ENCODE data around the gene PBRM1.

The PBRM1 gene

DNA sequence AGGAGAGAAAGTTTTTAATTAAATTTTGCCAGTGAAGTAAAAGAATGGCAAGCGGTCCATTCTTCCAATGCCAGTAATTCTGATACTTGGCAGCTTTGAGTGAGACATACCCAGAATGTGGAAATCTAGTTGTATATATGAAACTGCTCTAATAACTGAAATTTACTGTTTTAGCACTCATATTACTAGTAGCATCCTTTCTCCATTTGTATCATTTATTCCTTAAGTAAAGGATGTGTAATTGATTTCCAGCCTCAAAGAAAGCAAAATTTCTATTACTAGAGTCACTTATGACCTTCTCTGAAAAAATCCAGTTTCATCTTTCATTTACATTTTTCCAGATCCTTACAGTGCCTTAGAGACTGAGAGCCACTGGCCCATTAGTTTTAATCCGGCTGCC lies 65.1 kb downstream of the PBRM1 start:
- no peaks in the 10 kb centered on the region for H3K79me2 ChIP-seq (ENCODE audit: control insufficient read depth, insufficient read depth, low read length, unreplicated experiment)
- H3K27ac ChIP-seq (ENCODE audit: low read depth, low read length), result no peak overlapping the region
- H3K27me3 ChIP-seq (ENCODE audit: insufficient read depth, low read length), result no peaks in the 10 kb centered on the region
- H3K36me3 ChIP-seq (ENCODE audit: insufficient read depth, low read length), result peaks cover 32% of the 10 kb centered on the region
- H2AFZ ChIP-seq (ENCODE audit: low read length, unreplicated experiment), result no peak overlapping the region
- H3K4me1 ChIP-seq (ENCODE audit: control insufficient read depth, insufficient read depth, low read length, unreplicated experiment), result no peaks in the 10 kb centered on the region
- no peak overlapping the region for H3K4me3 ChIP-seq (ENCODE audit: low read depth, low read length)

DNA sequence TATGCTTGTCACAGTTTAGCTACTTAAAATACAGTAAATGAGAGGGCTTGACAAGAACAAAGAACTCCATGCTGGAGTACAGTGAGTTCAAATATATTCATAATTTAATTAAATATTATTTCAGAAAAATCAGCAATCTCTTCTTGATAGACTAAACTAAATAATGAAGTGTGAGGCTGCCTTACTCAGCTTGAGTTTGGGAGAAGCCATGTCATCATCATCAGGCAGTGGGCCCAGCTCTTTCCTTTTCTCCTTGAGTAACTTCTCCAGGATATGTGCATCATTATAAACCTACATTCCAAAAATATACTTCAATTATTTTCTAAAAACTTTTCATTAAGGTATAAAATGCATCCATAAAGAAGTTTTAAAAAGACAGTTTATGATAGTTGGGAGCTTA lies 70.5 kb downstream of the PBRM1 start:
- no peaks in the 10 kb centered on the region for H3K4me1 ChIP-seq (ENCODE audit: control insufficient read depth, insufficient read depth, low read length, unreplicated experiment)
- H2AFZ ChIP-seq (ENCODE audit: low read length, unreplicated experiment), result no peak overlapping the region
- no peak overlapping the region for H3K27ac ChIP-seq (ENCODE audit: low read depth, low read length)
- no peaks in the 10 kb centered on the region for H3K27me3 ChIP-seq (ENCODE audit: insufficient read depth, low read length)
- peaks cover 29% of the 10 kb centered on the region for H3K36me3 ChIP-seq (ENCODE audit: insufficient read depth, low read length)
- no peak overlapping the region for H3K4me3 ChIP-seq (ENCODE audit: low read depth, low read length)
- no peaks in the 10 kb centered on the region for H3K79me2 ChIP-seq (ENCODE audit: control insufficient read depth, insufficient read depth, low read length, unreplicated experiment)

DNA sequence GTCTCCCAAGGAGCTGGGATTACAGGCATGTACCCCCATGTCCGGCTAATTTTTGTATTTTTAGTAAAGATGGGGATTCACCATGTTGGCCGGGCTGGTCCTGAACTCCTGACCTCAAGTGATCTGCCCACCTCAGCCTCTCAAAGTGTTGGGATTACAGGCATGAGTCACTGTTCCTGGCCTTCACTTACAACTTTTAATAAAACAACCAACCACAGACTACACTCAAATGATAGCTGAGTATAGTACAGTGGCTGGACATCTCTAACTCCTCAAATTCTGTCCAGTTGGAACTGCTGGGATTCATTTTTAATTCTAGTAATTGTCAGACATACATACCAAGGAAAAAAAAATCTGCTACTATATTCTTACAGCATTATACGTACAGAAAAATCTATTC lies 71.0 kb downstream of the PBRM1 start:
- peaks cover 25% of the 10 kb centered on the region for H3K36me3 ChIP-seq (ENCODE audit: insufficient read depth, low read length)

DNA sequence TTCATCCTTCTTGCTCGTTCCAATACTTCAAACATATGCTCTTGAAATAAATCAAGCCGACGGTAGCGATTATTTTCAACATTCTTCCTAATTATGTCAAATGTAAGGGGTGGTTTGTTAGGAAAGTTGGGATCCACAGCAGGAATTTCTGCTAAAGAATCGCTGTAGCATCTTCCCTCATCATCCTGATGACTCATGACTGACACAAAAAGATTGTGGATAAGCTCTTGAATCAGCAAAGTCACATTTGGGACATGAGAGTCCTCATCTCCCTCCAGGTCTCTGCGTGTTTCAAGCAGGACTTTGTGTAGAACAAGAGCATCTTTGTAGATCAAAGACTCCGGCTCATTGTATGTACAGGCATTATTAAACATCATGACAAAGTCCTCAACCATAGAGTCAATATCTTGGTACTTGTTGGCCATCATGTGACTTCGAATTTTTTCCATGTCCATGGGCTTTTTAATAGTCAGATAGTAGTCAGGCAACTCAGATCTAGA lies 76.3 kb downstream of the PBRM1 start:
- peaks cover 24% of the 10 kb centered on the region for H3K36me3 ChIP-seq (ENCODE audit: insufficient read depth, low read length)
- no peak overlapping the region for H3K27ac ChIP-seq (ENCODE audit: low read depth, low read length)
- no peak overlapping the region for H3K4me3 ChIP-seq (ENCODE audit: low read depth, low read length)

More for the DNA sequence above, 71.0 kb downstream of the PBRM1 start:
- Histone ChIP-seq H2AFZ (ENCODE audit: low read length, unreplicated experiment) (no peak overlapping the region), H3K79me2 (ENCODE audit: control insufficient read depth, insufficient read depth, low read length, unreplicated experiment) (no peaks in the 10 kb centered on the region), H3K27ac (ENCODE audit: low read depth, low read length) (no peak overlapping the region), H3K4me1 (ENCODE audit: control insufficient read depth, insufficient read depth, low read length, unreplicated experiment) (no peaks in the 10 kb centered on the region), H3K4me3 (ENCODE audit: low read depth, low read length) (no peak overlapping the region), H3K27me3 (ENCODE audit: insufficient read depth, low read length) (no peaks in the 10 kb centered on the region)

DNA sequence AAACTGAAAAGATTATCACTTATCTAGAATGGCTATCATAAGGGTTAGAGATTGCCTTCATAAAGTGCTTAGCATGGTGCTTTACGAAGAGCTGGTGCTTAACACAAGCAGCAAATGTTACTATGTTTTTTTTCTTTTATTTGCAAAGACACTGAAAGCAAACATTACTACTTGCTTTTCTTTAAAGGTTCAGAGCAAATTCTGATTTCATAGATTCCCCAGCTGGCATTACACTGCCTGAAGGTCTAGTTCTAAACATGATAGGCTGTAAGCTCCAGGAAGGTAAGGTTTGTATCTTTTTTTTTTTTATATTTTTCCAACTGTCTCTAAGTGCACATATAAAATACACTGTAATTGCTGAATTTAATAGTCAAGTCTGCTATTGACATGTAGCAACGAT lies 77.4 kb downstream of the PBRM1 start:
- Histone ChIP-seq H3K79me2 (ENCODE audit: control insufficient read depth, insufficient read depth, low read length, unreplicated experiment) (no peaks in the 10 kb centered on the region), H3K27ac (ENCODE audit: low read depth, low read length) (no peak overlapping the region), H3K36me3 (ENCODE audit: insufficient read depth, low read length) (peaks cover 34% of the 10 kb centered on the region)

More for the DNA sequence above, 76.3 kb downstream of the PBRM1 start:
- Histone ChIP-seq H2AFZ (ENCODE audit: low read length, unreplicated experiment) (no peak overlapping the region), H3K4me1 (ENCODE audit: control insufficient read depth, insufficient read depth, low read length, unreplicated experiment) (peaks cover 10% of the 10 kb centered on the region), H3K27me3 (ENCODE audit: insufficient read depth, low read length) (no peaks in the 10 kb centered on the region), H3K79me2 (ENCODE audit: control insufficient read depth, insufficient read depth, low read length, unreplicated experiment) (no peaks in the 10 kb centered on the region)

DNA sequence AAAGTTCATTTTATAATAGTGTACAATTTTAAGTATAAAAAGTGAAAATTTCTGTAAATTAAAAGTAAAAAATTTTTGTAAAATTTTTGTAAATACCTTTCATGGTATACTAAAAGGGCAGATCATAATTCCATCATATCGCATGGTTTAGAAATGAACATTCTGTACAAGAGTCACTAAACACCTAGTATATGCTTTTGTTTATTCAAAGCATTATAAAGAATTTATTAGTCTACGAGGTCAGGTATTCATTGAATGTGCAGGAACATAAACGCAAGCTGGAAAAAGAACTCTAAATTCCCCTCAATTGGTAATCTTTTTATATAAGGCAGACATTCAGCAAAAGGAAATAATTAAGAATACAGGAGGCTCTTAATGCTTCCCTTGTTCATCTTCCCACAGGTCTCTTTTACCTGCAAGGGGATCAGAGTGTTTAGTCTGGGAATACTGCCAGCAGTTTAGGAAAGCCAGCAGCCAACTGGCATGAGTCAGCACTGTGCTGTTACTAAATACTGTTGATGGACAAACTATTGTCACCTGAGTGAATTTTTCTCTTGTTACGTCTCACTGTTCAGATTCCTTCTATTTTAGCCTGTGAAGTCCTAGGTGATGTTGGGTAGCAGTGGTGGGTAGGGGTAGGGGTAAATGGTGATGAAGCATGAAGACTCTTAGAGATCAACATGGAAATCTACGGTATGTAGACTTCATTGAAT lies 79.2 kb downstream of the PBRM1 start:
- H2AFZ ChIP-seq (ENCODE audit: low read length, unreplicated experiment), result no peak overlapping the region
- peaks cover 48% of the 10 kb centered on the region for H3K36me3 ChIP-seq (ENCODE audit: insufficient read depth, low read length)
- no peaks in the 10 kb centered on the region for H3K79me2 ChIP-seq (ENCODE audit: control insufficient read depth, insufficient read depth, low read length, unreplicated experiment)
- H3K4me3 ChIP-seq (ENCODE audit: low read depth, low read length), result no peak overlapping the region
- H3K27ac ChIP-seq (ENCODE audit: low read depth, low read length), result no peak overlapping the region
- peaks cover 10% of the 10 kb centered on the region for H3K4me1 ChIP-seq (ENCODE audit: control insufficient read depth, insufficient read depth, low read length, unreplicated experiment)
- no peaks in the 10 kb centered on the region for H3K27me3 ChIP-seq (ENCODE audit: insufficient read depth, low read length)

More for the DNA sequence above, 77.4 kb downstream of the PBRM1 start:
- no peak overlapping the region for H2AFZ ChIP-seq (ENCODE audit: low read length, unreplicated experiment)
- H3K4me3 ChIP-seq (ENCODE audit: low read depth, low read length), result no peak overlapping the region
- H3K4me1 ChIP-seq (ENCODE audit: control insufficient read depth, insufficient read depth, low read length, unreplicated experiment), result peaks cover 10% of the 10 kb centered on the region
- H3K27me3 ChIP-seq (ENCODE audit: insufficient read depth, low read length), result no peaks in the 10 kb centered on the region

DNA sequence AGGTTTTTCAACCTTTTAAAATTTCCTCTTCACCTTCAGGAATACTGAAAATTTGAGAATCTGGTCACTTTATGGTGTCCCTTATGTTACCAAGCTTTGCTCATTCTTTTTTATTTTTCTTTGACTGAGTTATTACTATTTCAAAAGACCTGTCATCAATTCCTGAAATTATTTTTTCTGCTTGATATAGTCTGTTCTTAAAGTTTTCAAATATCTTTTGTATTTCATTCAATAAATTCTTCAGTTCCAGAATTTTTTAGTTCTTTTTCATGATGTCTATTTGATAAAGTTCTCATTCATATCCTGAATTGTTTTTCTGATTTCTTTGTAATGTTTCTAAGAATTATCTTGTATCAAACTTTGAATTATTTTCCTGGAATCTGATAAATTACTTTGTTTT lies 85.5 kb downstream of the PBRM1 start:
- Histone ChIP-seq H3K4me1 (ENCODE audit: control insufficient read depth, insufficient read depth, low read length, unreplicated experiment) (no peaks in the 10 kb centered on the region), H3K27me3 (ENCODE audit: insufficient read depth, low read length) (no peaks in the 10 kb centered on the region), H3K79me2 (ENCODE audit: control insufficient read depth, insufficient read depth, low read length, unreplicated experiment) (no peaks in the 10 kb centered on the region), H2AFZ (ENCODE audit: low read length, unreplicated experiment) (no peak overlapping the region), H3K36me3 (ENCODE audit: insufficient read depth, low read length) (peaks cover 75% of the 10 kb centered on the region), H3K27ac (ENCODE audit: low read depth, low read length) (no peak overlapping the region), H3K4me3 (ENCODE audit: low read depth, low read length) (no peak overlapping the region)

DNA sequence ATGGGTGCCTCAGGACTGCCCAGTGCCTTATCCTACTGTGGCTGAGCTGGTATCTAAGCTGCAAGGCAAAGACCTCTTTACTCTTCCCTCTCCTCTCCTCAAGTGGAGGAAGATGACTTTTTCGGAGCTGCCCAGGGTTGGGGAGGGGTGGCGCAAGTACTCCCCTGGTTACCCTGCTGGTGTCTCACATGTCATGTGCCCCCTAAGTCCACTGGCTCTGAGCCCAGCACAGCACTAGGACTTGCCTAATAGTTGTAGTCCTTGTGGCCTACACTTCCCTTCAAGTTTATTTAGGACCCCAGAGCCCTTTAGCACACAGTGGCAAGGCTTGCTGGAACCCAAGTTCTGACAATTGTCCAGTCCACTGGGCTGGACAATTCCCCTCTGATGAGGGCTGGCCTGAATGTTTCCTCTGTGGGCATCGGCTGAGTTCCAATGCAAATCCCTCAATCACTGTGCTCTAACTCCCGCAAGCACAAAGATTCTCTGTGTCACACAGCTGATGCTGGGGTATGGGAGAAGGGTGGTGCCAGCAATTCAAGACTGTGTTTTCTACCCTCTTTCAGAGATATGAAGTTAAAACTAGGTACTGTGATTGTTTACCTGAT lies 89.0 kb downstream of the PBRM1 start:
- H3K36me3 ChIP-seq (ENCODE audit: insufficient read depth, low read length), result peaks cover 46% of the 10 kb centered on the region

DNA sequence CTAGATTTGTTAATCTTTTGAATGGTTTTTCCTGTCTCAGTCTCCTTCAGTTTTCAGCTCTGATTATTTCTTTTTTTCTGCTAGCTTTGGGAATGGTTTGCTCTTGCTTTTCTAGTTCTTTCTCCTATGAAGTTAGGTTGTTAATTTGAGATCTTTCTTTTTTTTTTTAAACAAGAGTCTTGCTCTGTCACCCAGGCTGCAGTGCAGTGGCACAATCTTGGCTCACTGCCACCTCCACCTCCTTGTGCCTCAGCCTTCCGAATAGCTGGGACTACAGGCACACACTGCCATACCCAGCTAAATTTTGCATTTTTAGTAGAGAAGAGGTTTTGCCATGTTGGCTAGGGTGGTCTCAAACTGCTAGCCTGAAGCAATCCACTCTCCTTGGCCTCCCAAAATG lies 92.6 kb downstream of the PBRM1 start:
- Histone ChIP-seq H3K4me1 (ENCODE audit: control insufficient read depth, insufficient read depth, low read length, unreplicated experiment) (no peaks in the 10 kb centered on the region), H3K27me3 (ENCODE audit: insufficient read depth, low read length) (no peaks in the 10 kb centered on the region), H3K27ac (ENCODE audit: low read depth, low read length) (no peak overlapping the region), H3K79me2 (ENCODE audit: control insufficient read depth, insufficient read depth, low read length, unreplicated experiment) (no peaks in the 10 kb centered on the region), H3K36me3 (ENCODE audit: insufficient read depth, low read length) (peaks cover 20% of the 10 kb centered on the region), H3K4me3 (ENCODE audit: low read depth, low read length) (no peak overlapping the region), H2AFZ (ENCODE audit: low read length, unreplicated experiment) (no peak overlapping the region)

More for the DNA sequence above, 89.0 kb downstream of the PBRM1 start:
- H3K4me1 ChIP-seq (ENCODE audit: control insufficient read depth, insufficient read depth, low read length, unreplicated experiment), result no peaks in the 10 kb centered on the region
- no peak overlapping the region for H3K4me3 ChIP-seq (ENCODE audit: low read depth, low read length)
- no peak overlapping the region for H3K27ac ChIP-seq (ENCODE audit: low read depth, low read length)
- H3K79me2 ChIP-seq (ENCODE audit: control insufficient read depth, insufficient read depth, low read length, unreplicated experiment), result no peaks in the 10 kb centered on the region
- H2AFZ ChIP-seq (ENCODE audit: low read length, unreplicated experiment), result no peak overlapping the region
- no peaks in the 10 kb centered on the region for H3K27me3 ChIP-seq (ENCODE audit: insufficient read depth, low read length)

DNA sequence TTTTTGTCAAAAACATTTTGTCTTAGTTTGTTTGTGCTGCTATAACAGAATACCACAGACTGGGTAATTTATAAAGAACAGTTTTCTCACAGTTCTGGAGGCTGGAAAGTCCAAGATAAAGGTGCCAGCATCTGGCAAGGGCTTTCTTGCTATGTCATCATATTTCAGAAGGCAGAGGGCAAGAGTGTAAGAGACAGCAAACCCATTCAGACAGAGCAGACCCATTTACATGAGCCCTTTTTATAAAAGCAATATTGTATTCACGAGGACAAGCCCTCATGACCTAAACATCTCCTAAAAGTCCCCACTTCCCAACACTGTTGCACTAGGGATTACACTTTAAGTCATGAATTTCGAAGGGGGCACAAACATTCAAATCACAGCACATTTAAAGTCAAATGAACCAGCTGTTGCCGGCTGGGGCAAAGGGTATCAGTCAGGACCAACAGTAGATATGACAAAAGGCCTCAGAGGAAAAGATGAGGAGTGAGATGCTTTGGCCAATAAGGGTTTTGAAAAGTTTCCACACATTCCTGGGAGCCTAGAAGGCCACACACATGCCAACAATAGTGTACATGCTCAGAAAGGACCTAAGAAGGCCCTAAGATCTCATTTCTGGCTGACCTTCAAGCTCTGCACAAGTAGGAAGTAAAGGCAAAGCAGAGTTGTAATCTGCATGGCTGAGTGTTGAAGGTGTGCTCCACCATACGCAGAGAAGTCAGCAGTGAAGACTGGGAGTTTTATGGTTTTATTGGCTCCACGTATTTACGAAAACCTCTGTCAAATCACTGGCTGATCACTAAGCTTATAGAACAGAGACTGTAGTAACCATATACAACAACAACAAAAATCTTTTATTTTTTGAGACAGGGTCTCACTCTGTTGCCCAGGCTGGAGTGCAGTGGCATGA lies 111.4 kb downstream of the PBRM1 start:
- Histone ChIP-seq H3K79me2 (ENCODE audit: control insufficient read depth, insufficient read depth, low read length, unreplicated experiment) (no peaks in the 10 kb centered on the region), H3K27ac (ENCODE audit: low read depth, low read length) (no peak overlapping the region), H3K4me3 (ENCODE audit: low read depth, low read length) (no peak overlapping the region), H3K27me3 (ENCODE audit: insufficient read depth, low read length) (no peaks in the 10 kb centered on the region), H3K4me1 (ENCODE audit: control insufficient read depth, insufficient read depth, low read length, unreplicated experiment) (peaks cover 4% of the 10 kb centered on the region), H2AFZ (ENCODE audit: low read length, unreplicated experiment) (no peak overlapping the region), H3K36me3 (ENCODE audit: insufficient read depth, low read length) (peaks cover 18% of the 10 kb centered on the region)
